Right ventricle myocardium superior (tissue), 1 donor: ENCODE measurements around the gene CKAP5. TPM values are rescaled to one million over a fixed set of nuclear protein-coding genes. Genes with fewer than 3 reads are reported as not detected.

Experiments
- ATAC-seq: fragments of 200-7000 bp; cut with Tn5 transposase; one replicate; pipeline ENCODE4 v1.9.1; 2020; ENCODE audit warnings: mild to moderate bottlenecking; ENCODE audit not compliant: poor library complexity
- DNase-seq: peaks from one replicate; pipeline ENCODE4 v3.0.0-alpha.2; 2020
- intact Hi-C: fragments of 100-400 bp; cut with DNase I; formaldehyde crosslinking; loops from one replicate; pipeline ENCODE4 v1.11.2; 2022
- microRNA-seq: library from miRNA; unstranded; fragments of <30 nt; microRNA quantifications from one replicate; pipeline ENCODE4 v1.2.0, GENCODE V29; 2020
- total RNA-seq: library from RNA; stranded (reverse); fragmentation: NEBNext Ultra II Directional; extraction: Animal tissue kit (Norgen Biotek cat#: 25700); gene quantifications from one replicate; pipeline ENCODE4 v1.2.1, GENCODE V29; 2021
- donor health status: DM: no; HTN: yes; CAD: no; lungs with severe emphysema.

The CKAP5 gene
- total RNA-seq, 1 donor from 2014 or later = 69.4 TPM

GRCh38 chr11:46693597-46694012 is 152.5 kb downstream of the CKAP5 start:
- DNase-seq (no peak), ATAC-seq (no peak)
- intact Hi-C loops = loop anchor here (10.0 kb wide), 1 partner anchor 79 kb away; the partner anchor contains the start of genes ATG13 and HARBI1

Small RNA genes within 50 kb of the gene (microRNA-seq; reads per million reads assigned to microRNA genes)
- not detected for gene MIR5582

Other genes starting within 250 kb of the CKAP5 start
- gene HARBI1, start 229.1 kb downstream of the CKAP5 start, total RNA-seq = 1.9 TPM
- 37.4 TPM for gene ATG13, start 228.7 kb downstream of the CKAP5 start, total RNA-seq
- 60.9 TPM for gene ARHGAP1, start 145.7 kb downstream of the CKAP5 start, total RNA-seq
- 6.6 TPM for gene ZNF408, start 145.2 kb downstream of the CKAP5 start, total RNA-seq
- gene F2, start 127.1 kb downstream of the CKAP5 start, total RNA-seq = 0.11 TPM
- gene LRP4, start 72.3 kb upstream of the CKAP5 start, total RNA-seq = 20.3 TPM
- gene CSTPP1, start 90.5 kb upstream of the CKAP5 start, total RNA-seq = 10.0 TPM